Measurements from ENCODE around the gene PCSK4.
"Not testable (repeated sequence)": the region's sequence is repeated elsewhere in the genome, so short reads cannot be mapped to it uniquely, and the experiment has no call there.

PCSK4 gene

DNA sequence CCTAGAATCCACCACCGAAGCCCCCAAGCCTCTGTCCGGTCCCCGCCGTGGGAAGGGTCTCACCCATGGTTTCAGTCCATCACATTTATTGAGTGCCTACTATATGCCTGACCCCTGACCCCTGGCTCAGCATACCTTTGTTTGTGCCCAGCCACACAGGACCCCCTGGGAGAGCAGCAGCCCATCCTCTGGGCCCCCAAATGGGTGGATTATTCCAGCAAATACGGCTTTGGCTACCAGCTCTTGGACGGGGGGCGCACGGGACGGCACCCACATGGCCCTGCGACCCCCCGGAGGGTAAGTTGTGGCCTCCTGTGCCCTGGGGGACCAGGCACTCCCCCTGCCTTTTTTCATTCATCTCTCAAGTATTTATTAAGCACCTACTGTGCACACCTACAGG, 41.4 kb upstream of the PCSK4 start:
- Histone ChIP-seq H3K4me2 (ENCODE audit: low read depth, low read length, poor library complexity, severe bottlenecking) (no peak overlapping the region), H3K79me2 (ENCODE audit: insufficient read depth, low read length) (no peaks in the 10 kb centered on the region), H3K9me3 (ENCODE audit: insufficient read depth, low read length) (no peaks in the 10 kb centered on the region), H3K27me3 (ENCODE audit: low read length) (no peaks in the 10 kb centered on the region), H2AFZ (ENCODE audit: low read depth, low read length, severe bottlenecking) (no peak overlapping the region), H3K9me2 (replicated peaks; ENCODE audit: insufficient read depth, low read length) (no peaks in the 10 kb centered on the region), H3F3A (ENCODE audit: insufficient read depth) (no peaks in the 10 kb centered on the region), H3K36me3 (ENCODE audit: low read length) (no peaks in the 10 kb centered on the region), H4K20me1 (ENCODE audit: low read depth, low read length) (no peaks in the 10 kb centered on the region), H3K9ac (ENCODE audit: low read length) (no peak overlapping the region), H3K27ac (ENCODE audit: low read depth, low read length) (no peak overlapping the region), H3K4me3 (ENCODE audit: insufficient read depth, low read length, poor library complexity, severe bottlenecking) (no peak overlapping the region)
- TF ChIP-seq, protein P1, sequence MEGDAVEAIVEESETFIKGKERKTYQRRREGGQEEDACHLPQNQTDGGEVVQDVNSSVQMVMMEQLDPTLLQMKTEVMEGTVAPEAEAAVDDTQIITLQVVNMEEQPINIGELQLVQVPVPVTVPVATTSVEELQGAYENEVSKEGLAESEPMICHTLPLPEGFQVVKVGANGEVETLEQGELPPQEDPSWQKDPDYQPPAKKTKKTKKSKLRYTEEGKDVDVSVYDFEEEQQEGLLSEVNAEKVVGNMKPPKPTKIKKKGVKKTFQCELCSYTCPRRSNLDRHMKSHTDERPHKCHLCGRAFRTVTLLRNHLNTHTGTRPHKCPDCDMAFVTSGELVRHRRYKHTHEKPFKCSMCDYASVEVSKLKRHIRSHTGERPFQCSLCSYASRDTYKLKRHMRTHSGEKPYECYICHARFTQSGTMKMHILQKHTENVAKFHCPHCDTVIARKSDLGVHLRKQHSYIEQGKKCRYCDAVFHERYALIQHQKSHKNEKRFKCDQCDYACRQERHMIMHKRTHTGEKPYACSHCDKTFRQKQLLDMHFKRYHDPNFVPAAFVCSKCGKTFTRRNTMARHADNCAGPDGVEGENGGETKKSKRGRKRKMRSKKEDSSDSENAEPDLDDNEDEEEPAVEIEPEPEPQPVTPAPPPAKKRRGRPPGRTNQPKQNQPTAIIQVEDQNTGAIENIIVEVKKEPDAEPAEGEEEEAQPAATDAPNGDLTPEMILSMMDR (IDR thresholded peaks at IDR 0.05; ENCODE audit: insufficient read depth, low read length, poor library complexity, severe bottlenecking), result no peak
- TF ChIP-seq EZH2phosphoT487 (conservative IDR thresholded peaks at IDR 0.05; ENCODE audit: low read length), result no peak

DNA sequence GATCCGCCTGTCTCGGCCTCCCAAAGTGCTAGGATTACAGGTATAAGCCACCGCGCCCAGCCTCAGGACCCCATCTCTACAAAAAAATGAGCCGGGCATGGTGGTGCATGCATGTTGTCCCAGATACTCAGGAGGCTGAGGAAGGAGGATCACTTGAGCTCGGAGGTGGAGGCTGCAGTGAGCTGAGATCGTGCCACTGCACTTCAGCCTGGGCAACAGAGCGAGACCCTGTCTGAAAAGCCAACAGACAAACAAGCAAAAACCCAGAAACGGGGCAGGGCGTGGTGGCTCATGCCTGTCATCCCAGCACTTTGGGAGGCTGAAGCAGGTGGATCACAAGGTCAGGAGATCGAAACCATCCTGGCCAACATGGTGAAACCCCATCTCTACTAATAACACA, 40.7 kb upstream of the PCSK4 start:
- not testable (repeated sequence) for H3K9me3 ChIP-seq (ENCODE audit: insufficient read depth, low read length); H3K9ac ChIP-seq (ENCODE audit: low read length); H3K27me3 ChIP-seq (ENCODE audit: low read length); H3K79me2 ChIP-seq (ENCODE audit: insufficient read depth, low read length); H3F3A ChIP-seq (ENCODE audit: insufficient read depth); H2AFZ ChIP-seq (ENCODE audit: low read depth, low read length, severe bottlenecking); H3K27ac ChIP-seq (ENCODE audit: low read depth, low read length); H3K36me3 ChIP-seq (ENCODE audit: low read length); H3K4me2 ChIP-seq (ENCODE audit: low read depth, low read length, poor library complexity, severe bottlenecking); H3K4me3 ChIP-seq (ENCODE audit: insufficient read depth, low read length, poor library complexity, severe bottlenecking); H3K9me2 ChIP-seq (replicated peaks; ENCODE audit: insufficient read depth, low read length); H4K20me1 ChIP-seq (ENCODE audit: low read depth, low read length)

DNA sequence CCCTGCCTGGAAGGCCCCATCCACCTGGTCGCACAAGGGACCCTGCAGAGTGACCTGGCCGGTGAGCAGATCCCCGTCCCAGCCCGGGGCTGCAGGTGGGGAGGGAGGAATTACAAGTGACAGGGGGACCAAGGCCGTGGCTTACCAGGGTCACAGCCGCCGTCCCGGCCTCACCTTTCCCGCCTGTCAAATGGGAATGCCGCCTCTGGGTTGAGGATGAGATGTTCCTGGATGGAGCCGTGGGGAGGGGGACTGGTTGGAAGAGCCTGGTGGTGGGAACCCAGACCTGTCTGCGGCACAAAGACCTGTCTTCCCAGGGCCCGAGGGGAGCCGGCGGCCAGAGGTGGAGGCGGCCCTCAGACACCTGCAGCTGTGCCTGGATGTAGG, 39.3 kb upstream of the PCSK4 start:
- Histone ChIP-seq H3K4me2 (ENCODE audit: low read depth, low read length, poor library complexity, severe bottlenecking) (no peak overlapping the region), H3K27ac (ENCODE audit: low read depth, low read length) (no peak overlapping the region), H3K79me2 (ENCODE audit: insufficient read depth, low read length) (no peaks in the 10 kb centered on the region), H3K9ac (ENCODE audit: low read length) (no peak overlapping the region), H3K9me2 (replicated peaks; ENCODE audit: insufficient read depth, low read length) (no peaks in the 10 kb centered on the region), H3F3A (ENCODE audit: insufficient read depth) (no peaks in the 10 kb centered on the region), H2AFZ (ENCODE audit: low read depth, low read length, severe bottlenecking) (no peak overlapping the region), H3K36me3 (ENCODE audit: low read length) (no peaks in the 10 kb centered on the region), H3K4me3 (ENCODE audit: insufficient read depth, low read length, poor library complexity, severe bottlenecking) (no peak overlapping the region), H4K20me1 (ENCODE audit: low read depth, low read length) (no peaks in the 10 kb centered on the region), H3K9me3 (ENCODE audit: insufficient read depth, low read length) (no peaks in the 10 kb centered on the region), H3K27me3 (ENCODE audit: low read length) (no peaks in the 10 kb centered on the region)
- no peak for TF ChIP-seq EZH2phosphoT487 (conservative IDR thresholded peaks at IDR 0.05; ENCODE audit: low read length)
- TF ChIP-seq, protein P1 (IDR thresholded peaks at IDR 0.05; ENCODE audit: insufficient read depth, low read length, poor library complexity, severe bottlenecking), result no peak

DNA sequence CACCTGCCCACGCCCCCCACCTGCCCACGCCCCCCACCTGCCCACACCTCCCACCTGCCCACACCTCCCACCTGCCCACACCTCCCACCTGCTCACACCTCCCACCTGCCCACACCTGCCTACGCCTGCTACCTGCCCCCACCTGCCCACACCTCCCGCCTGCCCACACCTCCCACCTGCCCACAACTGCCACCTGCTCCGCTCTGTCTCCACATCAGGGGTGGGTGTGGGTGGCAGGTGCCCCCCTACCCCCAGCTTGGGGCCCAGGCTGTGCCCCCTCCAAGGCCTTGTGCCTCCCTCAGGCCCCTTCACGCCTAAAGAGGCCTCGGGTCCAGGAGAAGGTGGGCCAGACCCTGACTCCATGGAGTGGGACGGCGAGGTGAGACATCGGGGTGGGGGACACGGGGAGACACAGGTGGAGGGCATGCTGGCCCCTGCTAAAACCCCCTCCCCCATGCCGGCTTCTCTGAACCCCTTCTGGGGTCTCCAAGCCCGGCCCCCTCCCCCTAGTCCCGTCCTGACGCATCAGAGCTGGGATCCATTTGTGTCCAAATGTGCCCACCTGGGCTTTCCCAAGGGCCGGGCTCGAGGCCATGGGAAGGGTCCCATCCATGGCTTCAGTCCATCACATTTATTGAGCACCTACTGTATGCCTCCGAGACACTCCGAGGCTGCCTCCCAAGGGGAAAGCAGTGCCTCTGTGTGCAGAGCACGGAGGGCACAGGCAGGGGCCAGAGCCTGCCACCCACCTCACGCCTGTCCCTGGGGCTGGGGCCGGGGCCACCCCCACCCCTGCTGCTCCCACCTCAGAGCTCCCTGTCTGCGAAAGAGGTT, 38.7 kb upstream of the PCSK4 start:
- Histone ChIP-seq H3K27me3 (ENCODE audit: low read length) (no peaks in the 10 kb centered on the region), H3K4me3 (ENCODE audit: insufficient read depth, low read length, poor library complexity, severe bottlenecking) (no peak overlapping the region), H3K9me3 (ENCODE audit: insufficient read depth, low read length) (no peaks in the 10 kb centered on the region), H3K27ac (ENCODE audit: low read depth, low read length) (no peak overlapping the region), H3K9me2 (replicated peaks; ENCODE audit: insufficient read depth, low read length) (no peaks in the 10 kb centered on the region), H3F3A (ENCODE audit: insufficient read depth) (no peaks in the 10 kb centered on the region), H3K36me3 (ENCODE audit: low read length) (no peaks in the 10 kb centered on the region), H4K20me1 (ENCODE audit: low read depth, low read length) (no peaks in the 10 kb centered on the region), H3K79me2 (ENCODE audit: insufficient read depth, low read length) (no peaks in the 10 kb centered on the region), H3K9ac (ENCODE audit: low read length) (no peak overlapping the region), H3K4me2 (ENCODE audit: low read depth, low read length, poor library complexity, severe bottlenecking) (no peak overlapping the region), H2AFZ (ENCODE audit: low read depth, low read length, severe bottlenecking) (no peak overlapping the region)
- TF ChIP-seq, protein P1 (IDR thresholded peaks at IDR 0.05; ENCODE audit: insufficient read depth, low read length, poor library complexity, severe bottlenecking), result no peak
- TF ChIP-seq EZH2phosphoT487 (conservative IDR thresholded peaks at IDR 0.05; ENCODE audit: low read length), result no peak

All from SU-DHL-6 (cell line).